Heart left ventricle (tissue), 13 donors: Measurements from ENCODE around the gene PALLD.

ENCODE experiments used
- CTCF ChIP-seq, 12 donors: fragments of 200-600 bp; sonication (generic) in 4 of 12; IDR thresholded peaks; one replicate each; pipeline versions ENCODE4 v1.5.0 to v1.8.0; 2018 to 2022; ENCODE audit warnings: antibody characterized with exemption in 12 of 12, mild to moderate bottlenecking in 5 of 12
- POLR2A ChIP-seq, 2 donors: fragments of 450-650 bp; IDR thresholded peaks; one replicate each; pipeline ENCODE4 v1.6.1; 2017; ENCODE audit warnings: antibody characterized with exemption in 2 of 2, mild to moderate bottlenecking in 2 of 2, moderate library complexity in 2 of 2
- donor health status: ischemic (EF 13 %, LVEDD 7.1; RV severe dilation, severe dysfunction).
- donor health status: DM: no; HTN: yes; CAD: no.
- donor health status: DM: no; HTN: no; CAD: no.
- donor health status: ischemic (EF 25% LVEDD 6.9; RV normal size, moderate dysfunction).
- donor health status: ischemic (EF 25% LVEDD 5.7; RV mildly dilated, moderate dysfunction).
- donor health status: ischemic (EF 35%, LVEDD 5.7; RV mildly dilated, moderate dysfunction).
- donor health status: nonischemic (EF 11% LVEDD 7.7; RV severe dilation, severe dysfunction).
- donor health status: DM: yes; HTN: yes; CAD: no.
- donor health status: PGD.
- donor health status: ischemic (EF 29% LVEDD 5.4; RV normal size, mild dysfunction).
- donor health status: nonischemic (EF 23%, LVEDD 6.1; RV moderate dilation, normal function).

GRCh38 chr4:168502861-168503260 lies 6.0 kb downstream of the PALLD start:
- TF ChIP-seq CTCF (IDR thresholded peaks at IDR 0.05) (no peak), POLR2A (IDR thresholded peaks at IDR 0.05) (no peak)
